Brain microvascular endothelial cell (primary cell): ENCODE measurements around the gene CROCC2.
A peak's percentile ranks its signal among the peaks of the same experiment; 100 is the strongest.

Experiments used
- DNase-seq: peaks from one replicate; pipeline ENCODE4 v3.0.0-alpha.2; 2020
- H3K27ac ChIP-seq: fragments of 250-450 bp; sonication (Bioruptor Pico); 2 replicates; pipeline ENCODE4 v1.5.1; 2020; ENCODE audit warnings: mild to moderate bottlenecking, moderate library complexity
- H3K27me3 ChIP-seq: fragments of 250-450 bp; sonication (Bioruptor Pico); replicated peaks from 2 replicates; pipeline ENCODE4 v1.5.1; 2020; ENCODE audit warnings: mild to moderate bottlenecking
- H3K36me3 ChIP-seq: fragments of 250-450 bp; sonication (Bioruptor Pico); replicated peaks from 2 replicates; pipeline ENCODE4 v1.5.1; 2020; ENCODE audit warnings: mild to moderate bottlenecking
- H3K4me3 ChIP-seq: 2 replicates; pipeline ENCODE4 v1.5.1; 2011; ENCODE audit warnings: low read depth, mild to moderate bottlenecking, control low read depth, low read length, moderate library complexity
- in situ Hi-C: cut with HindIII; loops from 2 replicates; pipeline ENCODE4 v1.10.0; 2017; ENCODE audit warnings: low sequenced_read_pairs, low pct_ligation_motif_present
- TF ChIP-seq, protein P1 (sequence below): IDR thresholded peaks from 2 replicates; pipeline ENCODE4 v1.5.1; 2011; ENCODE audit warnings: low read depth, mild to moderate bottlenecking, moderate library complexity, low read length, control low read depth, inconsistent platforms; ENCODE audit errors: missing control alignments

The CROCC2 gene

DNA sequence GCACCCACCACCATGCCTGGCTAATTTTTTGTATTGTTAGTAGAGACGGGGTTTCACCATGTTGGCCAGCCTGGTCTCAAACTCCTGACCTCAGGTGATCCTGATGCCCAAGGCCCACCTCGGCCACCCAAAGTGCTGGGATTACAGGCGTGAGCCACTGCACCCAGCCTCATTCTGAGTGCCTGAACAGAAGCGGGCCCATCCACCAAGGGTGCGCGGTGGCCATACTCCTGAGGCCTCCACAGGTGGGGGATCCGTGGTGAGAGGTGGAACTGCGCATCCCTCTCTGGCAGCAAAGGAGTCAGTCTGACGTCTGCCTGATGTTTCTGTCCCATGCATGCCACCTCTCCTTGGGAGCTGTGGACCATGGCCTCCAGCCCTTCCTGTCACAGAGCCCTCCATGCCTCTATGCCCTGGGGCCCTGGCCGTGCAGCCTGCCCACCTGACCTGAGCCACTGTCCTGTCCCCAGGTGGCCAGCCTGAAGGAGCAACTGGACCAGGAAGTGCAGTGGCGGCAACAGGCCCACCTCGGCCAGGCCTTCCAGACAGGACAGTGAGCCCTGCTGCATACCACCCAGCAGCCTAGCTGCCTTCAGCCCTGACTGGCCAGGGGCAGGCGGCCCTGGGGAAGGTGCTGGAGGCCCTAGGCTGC lies 84.7 kb downstream of the CROCC2 start:
- no peak for DNase-seq
- Histone ChIP-seq H3K36me3 (no peaks in the 10 kb centered on the region), H3K27ac (no peak overlapping the region), H3K4me3 (no peak overlapping the region), H3K27me3 (no peaks in the 10 kb centered on the region)
- TF ChIP-seq, protein P1, sequence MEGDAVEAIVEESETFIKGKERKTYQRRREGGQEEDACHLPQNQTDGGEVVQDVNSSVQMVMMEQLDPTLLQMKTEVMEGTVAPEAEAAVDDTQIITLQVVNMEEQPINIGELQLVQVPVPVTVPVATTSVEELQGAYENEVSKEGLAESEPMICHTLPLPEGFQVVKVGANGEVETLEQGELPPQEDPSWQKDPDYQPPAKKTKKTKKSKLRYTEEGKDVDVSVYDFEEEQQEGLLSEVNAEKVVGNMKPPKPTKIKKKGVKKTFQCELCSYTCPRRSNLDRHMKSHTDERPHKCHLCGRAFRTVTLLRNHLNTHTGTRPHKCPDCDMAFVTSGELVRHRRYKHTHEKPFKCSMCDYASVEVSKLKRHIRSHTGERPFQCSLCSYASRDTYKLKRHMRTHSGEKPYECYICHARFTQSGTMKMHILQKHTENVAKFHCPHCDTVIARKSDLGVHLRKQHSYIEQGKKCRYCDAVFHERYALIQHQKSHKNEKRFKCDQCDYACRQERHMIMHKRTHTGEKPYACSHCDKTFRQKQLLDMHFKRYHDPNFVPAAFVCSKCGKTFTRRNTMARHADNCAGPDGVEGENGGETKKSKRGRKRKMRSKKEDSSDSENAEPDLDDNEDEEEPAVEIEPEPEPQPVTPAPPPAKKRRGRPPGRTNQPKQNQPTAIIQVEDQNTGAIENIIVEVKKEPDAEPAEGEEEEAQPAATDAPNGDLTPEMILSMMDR = no peak
- in situ Hi-C loops = no loop called here

DNA sequence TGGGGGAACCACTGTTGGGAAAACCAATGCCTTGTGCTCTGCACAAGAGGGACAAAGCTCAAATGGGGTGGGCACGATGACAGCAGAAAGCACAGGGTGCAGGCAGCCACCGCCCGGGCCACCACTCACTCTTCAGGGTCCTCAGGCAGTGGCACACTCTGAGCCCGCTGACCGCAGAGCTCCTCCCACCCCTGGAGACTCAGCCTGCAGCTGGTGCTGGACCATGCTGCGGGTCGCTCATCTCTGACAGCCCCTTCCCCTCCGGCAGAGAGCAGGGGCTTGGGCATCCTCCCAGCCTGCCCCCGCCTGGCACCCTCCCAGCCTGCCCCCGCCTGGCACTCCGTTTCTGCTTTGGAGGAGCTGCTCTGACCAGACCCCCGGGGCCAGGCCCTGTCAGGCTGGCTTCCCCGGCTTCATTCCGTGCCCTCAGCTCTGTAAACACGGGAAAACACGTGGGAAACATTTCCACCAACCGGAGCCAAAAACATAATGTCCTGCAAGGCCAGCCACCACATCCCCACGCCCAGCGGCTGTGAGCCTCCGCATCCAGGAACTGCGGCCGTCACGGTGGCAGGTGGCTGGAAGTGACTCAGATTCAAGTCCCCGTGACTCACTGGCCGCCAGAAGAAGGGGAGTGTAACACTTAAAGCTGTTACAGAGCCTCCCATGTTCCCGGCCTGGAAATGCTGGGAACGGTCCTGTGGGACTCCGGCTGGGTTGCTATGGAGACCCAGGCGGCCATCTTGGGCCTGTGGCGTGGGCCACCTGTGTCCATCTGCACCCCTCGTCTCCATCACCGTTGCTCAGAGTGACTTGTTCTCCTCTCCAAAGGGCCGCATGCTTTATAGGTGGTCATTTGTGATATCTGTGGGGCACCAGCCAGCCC lies 85.5 kb downstream of the CROCC2 start:
- DNase-seq = peak; percentile 92
- TF ChIP-seq, protein P1 = no peak
- in situ Hi-C loops = no loop called here
- Histone ChIP-seq H3K27ac (no peak overlapping the region), H3K27me3 (no peaks in the 10 kb centered on the region), H3K4me3 (no peak overlapping the region), H3K36me3 (no peaks in the 10 kb centered on the region)

DNA sequence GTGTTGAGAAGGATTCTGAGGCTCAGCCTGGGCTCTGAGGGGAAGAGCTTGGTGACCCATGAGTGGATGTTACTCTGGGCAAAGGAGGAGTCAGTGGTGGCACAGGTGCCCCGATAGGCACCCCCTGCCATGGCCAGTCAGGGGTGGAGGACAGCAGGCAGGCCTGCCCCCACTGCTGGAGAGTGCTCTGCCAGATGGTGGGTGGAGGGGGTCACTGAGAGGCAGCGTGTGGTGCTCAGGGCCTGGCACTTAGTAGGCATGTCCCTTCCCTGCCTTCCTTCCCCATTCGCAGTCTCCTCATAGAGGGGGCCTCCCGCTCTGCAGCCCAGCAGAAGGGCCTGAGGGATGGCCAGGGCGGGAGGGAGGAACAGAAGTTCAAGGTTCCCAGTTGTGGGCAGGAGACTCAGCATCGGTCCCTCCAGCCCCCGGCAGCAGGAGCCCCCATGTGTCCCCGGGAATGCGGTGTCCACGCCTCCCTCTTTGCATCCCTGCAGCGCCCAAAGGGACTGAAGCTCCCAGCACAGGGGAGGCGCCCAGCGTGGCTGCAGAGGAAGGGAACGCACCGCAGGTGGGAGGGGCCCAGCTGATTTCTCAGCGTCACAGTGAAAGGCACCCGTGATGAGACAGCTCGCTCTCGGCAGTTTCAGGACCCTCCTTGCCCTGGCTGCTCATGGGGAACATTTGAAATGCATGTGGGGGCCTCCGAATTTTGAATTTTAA lies 86.6 kb downstream of the CROCC2 start:
- Histone ChIP-seq H3K27ac (no peak overlapping the region), H3K4me3 (no peak overlapping the region), H3K27me3 (no peaks in the 10 kb centered on the region), H3K36me3 (no peaks in the 10 kb centered on the region)
- TF ChIP-seq, protein P1 = no peak
- in situ Hi-C loops = no loop called here
- DNase-seq = no peak

DNA sequence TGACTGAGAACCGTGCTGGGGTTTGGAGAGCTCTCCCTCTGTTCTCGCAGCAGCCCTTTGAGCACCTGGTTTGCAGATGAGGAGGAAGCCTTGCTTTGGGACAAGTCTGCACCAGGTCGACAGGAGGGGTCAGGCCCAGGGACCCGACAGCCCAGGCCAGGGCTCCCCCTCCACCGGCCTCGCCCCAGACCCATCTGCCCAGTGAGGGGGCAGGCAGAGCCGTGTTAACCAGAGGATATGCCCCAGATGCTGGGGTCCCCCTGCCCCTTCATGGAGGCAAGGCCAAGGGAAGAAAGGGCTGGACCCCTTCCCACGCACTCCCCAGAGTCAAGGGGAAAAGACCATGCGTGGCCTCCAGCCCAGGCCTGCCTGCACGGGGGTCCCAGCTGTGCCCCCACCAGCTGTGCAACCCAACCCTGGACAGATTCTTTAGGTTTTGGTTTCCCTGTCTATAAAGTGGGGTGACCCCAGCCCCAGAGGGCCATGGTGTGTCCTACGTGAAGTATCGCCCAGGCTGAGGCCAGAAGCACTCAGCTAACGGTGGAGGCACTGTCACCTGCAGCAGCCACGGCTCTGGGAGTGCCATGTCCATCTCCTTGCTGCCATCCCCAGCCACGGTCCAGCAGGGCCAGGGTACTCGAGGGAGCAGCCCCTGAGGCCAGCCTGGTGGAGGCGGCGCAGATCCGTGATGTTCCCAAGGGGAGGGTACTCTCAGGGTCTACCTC lies 87.5 kb downstream of the CROCC2 start:
- TF ChIP-seq, protein P1 = no peak
- H3K36me3 ChIP-seq = no peaks in the 10 kb centered on the region
- in situ Hi-C loops = no loop called here
- DNase-seq = no peak
- no peaks in the 10 kb centered on the region for H3K27me3 ChIP-seq
- H3K4me3 ChIP-seq = no peak overlapping the region
- no peak overlapping the region for H3K27ac ChIP-seq

DNA sequence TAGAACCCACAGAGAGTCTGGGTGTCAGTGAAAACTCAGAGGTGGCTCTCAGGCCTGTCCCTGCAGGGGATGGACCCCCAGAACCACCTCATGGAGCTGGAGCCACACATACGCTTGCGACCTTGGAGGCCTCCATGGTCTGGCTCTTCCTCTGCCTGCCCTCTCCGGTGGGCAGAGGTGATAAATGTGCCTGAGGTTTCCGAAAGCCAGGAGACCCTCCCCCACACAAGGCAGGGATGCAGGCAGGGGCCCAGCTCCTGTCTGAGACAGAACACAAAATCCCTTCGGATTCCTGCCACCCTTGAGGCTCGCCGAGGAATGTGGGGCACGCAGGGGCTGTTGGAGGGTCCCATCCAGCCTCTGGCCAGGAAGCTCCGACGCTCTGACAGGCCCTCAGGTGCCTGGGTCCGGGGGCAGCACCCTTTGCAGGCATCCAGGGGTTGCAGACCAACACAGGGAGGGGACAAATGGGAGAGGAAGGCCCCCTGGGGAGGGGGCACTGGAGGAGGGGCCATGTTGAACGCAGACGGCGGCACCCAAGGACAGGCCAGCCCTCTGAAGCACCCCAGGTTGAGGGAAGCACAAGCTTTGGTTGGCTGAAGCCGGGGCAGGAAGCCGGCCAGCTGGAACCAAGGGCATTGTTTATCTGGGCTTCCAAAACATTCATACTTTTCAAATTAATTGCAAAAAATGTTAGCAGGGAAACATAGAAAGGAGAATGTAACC lies 88.2 kb downstream of the CROCC2 start:
- TF ChIP-seq, protein P1 = no peak
- H3K27me3 ChIP-seq = no peaks in the 10 kb centered on the region
- no peak for DNase-seq

More for the DNA sequence above, 88.2 kb downstream of the CROCC2 start:
- in situ Hi-C loops = no loop called here
- H3K36me3 ChIP-seq = no peaks in the 10 kb centered on the region
- no peak overlapping the region for H3K27ac ChIP-seq
- H3K4me3 ChIP-seq = no peak overlapping the region
